NCI-H2107 treated with DMSO at 0.1 percent for 48 hours (cell line): ENCODE results near the gene PNMA5.
"Not testable (repeated sequence)": the region's sequence is repeated elsewhere in the genome, so short reads cannot be mapped to it uniquely, and the experiment has no call there.

Experiments used
- DNase-seq: peaks from one replicate; lab custom pipeline; 2025; ENCODE audit not compliant: unreplicated experiment; lab: John Stamatoyannopoulos, UW

The PNMA5 gene

DNA sequence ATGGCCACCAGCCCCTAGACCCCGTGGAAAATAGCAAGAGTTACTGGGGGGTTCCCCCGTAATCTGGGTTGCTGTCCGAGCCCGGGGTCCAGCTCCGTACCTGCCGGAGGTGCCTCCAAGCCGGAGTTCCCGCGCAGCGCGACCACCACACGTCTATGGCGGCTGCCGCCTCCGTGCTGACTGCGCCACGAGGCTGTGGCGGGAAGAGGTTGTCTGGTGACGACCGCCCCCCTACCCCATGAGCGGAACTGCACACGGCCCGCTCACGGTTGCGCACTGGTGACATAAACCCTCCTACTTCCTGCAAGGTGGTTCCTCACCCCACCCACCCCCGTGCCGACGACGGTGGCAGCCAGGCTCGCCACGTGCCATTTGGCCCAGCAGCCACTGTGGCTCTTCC, at the start of gene PNMA5:
PNMA5 (minus strand) TSS at position 184 of the 400 bp plus-strand sequence. CDS start 2,518 bp downstream, outside the sequence.
- no peak for DNase-seq

DNA sequence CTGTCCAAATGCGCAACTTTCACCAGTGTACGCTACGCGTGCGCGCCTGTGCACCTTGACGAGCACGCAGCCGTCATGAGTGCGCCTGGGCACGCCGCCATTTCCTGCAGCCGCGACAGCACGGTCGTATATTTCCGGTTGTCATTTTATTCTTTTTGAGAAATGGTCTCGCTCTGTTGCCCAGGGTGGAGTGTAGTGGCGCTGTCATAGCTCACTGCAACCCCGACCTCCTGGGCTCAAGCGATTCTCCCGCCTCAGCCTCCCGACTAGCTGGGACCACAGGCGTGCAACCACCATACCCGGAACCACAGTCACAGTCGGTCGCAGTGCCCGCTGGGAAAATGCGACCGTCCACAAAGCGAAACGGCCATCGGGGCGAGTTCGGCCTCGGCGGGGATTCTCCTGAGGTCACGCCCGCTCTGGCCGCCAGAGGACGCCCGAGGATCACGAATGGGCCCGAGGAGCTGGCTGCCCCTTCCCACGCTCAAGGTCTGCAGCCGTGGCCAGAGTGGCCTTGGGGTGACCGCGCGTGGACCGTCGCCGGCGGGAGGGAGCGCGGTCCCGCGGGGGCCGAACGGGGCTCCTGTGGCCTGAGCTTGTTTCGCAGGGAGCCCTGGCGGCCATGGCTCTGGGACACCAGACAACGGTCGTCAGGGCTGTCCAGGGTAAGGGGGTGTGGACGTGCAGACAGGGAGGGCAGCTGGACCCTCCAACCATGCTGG, 38.6 kb upstream of the PNMA5 start:
- DNase-seq, result peak; percentile 30

DNA sequence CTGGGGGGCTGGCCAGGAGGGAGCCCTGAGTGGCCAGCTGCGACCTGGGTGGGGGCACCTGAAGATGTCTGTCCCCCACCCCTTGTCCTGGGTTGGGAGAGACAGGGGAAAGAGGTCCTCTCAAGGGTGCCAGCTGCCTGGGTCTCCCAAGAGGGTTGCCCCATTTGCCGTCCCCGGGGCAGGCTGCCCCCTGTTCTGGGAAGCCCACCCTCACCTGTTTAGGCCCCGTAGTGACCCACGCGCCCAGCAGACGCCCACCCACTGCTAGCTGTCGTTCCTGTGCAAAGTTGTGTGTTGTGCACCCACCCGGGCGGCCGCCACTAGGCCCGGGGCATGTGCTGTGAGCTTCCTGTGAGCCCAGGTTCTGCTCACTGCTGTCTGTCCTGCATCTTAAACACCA, 36.9 kb upstream of the PNMA5 start:
- DNase-seq, result no peak

DNA sequence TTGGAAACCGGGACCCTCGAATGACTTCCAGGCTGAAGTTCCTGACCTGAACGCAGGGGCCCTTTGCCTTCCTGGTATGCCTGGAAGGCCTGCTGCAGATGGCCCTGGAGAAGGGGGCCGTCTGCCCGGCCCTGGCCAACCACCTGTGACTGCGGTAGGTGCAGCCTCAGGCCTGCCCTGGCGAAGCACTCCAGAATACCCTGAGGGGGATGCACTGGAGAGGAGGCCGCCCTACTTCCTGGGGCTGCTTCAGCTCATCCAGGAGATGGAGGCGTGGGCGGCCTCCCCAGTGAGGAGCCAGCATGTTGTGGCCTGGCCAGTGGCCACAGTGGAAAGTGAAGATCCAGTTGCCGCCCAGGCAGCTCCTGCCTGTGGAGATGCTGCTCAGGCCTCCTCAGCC, 36.0 kb upstream of the PNMA5 start:
- DNase-seq, result no peak

DNA sequence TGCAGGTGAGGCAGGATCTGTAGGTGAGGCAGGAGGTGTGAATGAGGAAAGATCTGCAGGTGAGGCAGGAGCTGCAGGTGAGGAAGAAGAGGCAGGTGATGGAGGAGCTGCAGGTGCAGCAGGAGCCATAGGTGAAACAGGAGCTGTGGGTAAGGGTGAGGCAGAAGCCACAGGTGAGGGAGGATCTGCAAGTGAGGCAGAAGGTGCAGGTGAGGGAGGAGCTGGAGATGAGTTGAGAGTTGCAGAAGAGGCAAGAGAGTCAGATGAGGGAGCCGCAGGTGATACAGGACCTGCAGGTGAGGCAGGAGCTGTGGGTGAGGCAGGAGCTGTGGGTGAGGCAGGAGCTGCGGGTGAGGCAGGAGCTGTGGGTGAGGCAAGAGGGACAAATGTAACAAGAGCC, 35.2 kb upstream of the PNMA5 start:
- DNase-seq, result peak; percentile 24

DNA sequence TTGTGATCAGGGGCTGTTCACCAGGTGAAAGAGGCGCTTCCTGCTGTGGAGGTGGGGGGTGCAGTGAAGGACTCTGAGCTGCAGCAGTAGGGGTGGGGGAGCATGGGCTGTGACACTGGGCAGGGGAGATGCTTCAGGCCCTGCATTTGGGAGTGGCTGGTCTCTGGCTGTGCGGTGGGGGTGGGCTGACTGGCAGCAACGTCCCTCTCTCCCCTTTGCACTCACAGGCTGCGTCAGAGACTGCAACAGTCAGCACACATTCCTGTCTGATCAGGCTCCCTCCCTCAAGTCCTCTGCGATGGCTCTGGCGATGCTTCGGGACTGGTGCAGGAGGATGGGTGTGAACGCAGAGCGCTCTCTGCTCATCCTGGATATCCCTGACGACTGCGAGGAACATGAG, 34.6 kb upstream of the PNMA5 start:
- not testable (repeated sequence) for DNase-seq

DNA sequence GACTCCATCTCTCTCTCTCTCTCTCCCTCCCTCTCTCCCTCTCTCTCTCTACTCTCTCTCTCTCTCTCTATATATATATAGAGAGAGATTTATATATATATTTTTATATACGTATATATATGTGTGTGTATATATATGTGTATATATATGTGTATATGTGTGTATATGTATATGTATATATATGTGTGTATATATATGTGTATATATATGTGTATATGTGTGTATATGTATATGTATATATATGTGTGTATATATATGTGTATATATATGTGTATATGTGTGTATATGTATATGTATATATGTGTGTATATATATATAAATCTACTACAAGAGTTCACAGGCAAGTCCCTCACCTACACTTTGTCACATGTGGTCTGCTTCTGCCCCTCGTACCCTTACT, 32.6 kb upstream of the PNMA5 start:
- DNase-seq, result not testable (repeated sequence)

DNA sequence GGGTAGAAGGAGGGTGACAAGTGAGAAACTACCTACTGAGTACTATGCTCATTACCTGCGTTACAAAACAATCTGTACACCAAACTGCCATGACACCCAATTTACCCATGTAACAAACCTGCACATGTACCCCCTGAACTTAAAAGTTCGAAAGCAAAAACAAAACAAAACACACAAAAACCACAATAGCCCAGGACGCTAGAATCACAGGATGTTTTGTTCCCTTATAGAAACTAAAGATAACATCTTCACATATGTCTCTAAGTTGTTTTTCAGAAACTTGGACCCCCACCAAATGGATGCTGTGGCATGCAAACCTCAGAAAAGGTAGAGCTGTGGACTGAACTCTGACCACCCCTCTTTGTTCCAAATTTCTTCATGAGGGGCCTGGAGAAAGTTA, 25.2 kb upstream of the PNMA5 start:
- DNase-seq, result no peak

DNA sequence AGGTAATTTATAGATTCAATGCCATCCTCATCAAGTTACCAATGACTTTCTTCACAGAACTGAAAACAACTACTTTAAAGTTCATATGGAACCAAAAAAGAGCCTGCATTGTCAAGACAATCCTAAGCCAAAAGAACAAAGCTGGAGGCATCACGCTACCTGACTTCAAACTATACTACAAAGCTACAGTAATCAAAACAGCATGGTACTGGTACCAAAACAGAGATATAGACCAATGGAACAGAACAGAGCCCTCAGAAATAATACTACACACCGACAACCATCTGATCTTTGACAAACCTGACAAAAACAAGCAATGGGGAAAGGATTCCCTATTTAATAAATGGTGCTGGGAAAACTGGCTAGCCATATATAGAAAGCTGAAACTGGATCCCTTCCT, 23.3 kb upstream of the PNMA5 start:
- not testable (repeated sequence) for DNase-seq

DNA sequence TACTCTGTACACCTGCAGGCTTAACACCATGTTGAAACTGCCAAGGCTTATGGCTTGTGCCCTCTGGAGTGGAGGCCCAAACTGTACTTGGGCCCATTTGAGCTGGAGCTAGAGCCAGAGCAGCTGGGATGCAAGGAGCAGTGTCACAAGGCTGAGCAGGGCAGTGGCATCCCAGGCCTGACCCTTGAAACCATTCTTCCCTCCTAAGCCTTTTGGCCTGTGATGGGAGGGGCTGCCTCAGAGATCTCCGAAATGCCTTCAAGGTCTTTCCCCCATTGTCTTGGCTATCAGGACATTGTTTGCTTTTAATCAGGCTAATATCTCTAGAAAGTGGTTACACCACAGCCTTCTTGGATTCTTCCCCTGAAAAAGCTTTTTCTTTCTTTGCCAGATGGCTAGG, 10.9 kb upstream of the PNMA5 start:
- no peak for DNase-seq

DNA sequence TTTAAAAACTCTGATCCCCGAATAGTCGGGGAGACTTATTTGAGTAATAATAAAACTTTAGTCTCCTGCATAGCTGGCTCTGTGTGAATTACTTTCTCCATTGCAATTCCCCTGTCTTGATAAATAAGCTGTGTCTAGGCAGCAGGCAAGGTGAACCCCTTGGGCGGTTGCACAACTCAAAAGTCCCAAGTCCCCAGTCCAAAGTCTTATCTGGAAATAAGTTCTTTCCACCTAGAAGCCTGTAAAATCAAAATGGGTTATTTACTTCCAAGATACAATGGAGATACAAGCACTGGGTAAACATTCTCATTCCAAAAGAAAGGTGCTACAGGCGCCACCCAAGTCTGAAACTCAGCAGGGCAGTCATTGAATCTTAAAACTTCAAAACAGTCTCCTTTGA, 10.1 kb upstream of the PNMA5 start:
- DNase-seq, result no peak

DNA sequence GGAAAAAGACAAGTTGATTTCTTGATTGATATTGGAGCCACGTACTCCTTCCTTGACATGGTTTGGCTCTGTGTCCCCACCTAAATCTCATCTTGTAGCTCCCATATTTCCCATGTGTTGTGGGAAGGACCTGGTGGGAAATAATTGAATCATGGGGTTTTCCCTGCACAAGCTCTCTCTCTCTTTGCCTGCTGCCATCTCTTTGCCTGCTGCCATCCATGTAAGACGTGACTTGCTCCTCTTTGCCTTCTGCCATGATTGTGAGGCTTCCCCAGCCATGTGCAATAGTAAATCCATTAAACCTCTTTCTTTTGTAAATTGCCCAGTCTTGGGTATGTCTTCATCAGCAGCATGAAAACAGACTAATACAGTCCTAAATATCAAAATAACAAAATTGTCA, 8.3 kb upstream of the PNMA5 start:
- not testable (repeated sequence) for DNase-seq

DNA sequence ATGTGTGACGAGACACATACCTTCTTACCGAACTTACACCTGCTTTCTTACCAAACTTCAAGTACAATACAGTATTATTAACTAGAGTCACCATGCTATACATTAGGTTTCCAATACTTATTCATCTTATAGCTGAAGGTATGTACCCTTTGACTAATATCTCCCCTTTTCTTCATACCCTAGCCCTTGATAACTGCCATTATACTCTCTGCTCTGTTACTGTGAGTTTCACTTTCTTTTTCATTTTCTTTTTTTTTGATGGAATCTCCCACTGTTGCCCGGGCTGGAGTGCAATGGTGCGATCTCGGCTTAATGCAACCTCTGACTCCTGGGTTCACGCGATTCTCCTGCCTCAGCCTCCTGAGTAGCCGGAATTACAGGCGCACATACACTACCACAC, 3.4 kb upstream of the PNMA5 start:
- no peak for DNase-seq

DNA sequence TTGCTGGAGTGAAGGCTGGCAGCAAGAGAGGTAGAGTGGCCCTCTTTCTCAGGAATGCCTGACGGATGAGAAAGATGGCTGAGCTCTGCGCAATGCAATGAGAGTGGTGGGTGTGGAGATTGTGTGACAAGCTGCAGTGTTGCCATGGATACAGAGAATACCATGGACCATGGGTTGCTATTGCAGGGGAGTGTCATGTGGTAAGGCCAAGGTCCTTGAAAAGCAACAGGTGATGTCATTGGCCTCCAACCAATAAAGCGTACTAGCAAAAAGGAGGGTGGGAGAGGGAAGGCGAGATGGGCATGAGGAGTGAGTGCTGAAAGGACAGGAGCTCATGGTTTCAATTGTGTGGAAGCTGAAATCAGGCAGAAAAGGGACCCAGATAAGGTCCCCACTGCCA, 1.8 kb downstream of the PNMA5 start:
- peak; percentile 54 for DNase-seq

DNA sequence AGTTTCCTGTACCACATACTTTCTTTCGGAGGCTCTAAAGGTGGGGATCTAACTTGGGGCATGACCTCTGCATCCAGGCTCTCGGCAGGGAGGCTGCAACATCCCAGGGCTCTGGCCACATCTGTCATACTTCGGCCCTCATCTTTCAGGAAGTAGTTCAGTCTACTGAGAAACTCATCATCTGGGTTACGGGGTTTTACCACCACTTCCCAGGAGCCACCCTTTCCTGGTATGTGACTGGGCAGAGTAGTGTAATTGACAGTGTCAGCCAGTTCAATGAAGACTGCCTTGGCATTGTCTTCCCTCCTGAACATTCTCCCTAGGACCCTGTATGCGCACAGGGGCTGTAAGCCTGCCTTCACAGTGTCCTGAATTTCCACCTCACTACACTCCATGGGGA, 2.8 kb downstream of the PNMA5 start:
- no peak for DNase-seq

DNA sequence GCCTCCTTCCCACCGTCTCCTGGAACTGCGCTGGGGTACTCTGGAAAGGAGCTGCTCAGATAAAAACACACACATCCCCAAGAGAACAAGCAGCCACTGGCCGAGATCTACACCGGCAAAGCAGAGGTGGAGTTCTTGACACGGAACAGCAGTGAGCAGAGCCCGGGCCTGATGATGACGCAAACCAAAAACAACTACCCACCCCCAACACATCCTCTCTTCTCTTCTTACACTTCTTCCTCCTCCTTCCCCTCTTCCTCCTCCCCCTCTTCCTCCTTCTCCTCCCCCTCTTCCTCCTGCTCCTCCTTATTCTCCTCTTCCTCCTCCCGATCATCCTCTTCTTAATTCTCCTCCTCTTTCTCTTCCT, 4.6 kb downstream of the PNMA5 start:
- no peak for DNase-seq

DNA sequence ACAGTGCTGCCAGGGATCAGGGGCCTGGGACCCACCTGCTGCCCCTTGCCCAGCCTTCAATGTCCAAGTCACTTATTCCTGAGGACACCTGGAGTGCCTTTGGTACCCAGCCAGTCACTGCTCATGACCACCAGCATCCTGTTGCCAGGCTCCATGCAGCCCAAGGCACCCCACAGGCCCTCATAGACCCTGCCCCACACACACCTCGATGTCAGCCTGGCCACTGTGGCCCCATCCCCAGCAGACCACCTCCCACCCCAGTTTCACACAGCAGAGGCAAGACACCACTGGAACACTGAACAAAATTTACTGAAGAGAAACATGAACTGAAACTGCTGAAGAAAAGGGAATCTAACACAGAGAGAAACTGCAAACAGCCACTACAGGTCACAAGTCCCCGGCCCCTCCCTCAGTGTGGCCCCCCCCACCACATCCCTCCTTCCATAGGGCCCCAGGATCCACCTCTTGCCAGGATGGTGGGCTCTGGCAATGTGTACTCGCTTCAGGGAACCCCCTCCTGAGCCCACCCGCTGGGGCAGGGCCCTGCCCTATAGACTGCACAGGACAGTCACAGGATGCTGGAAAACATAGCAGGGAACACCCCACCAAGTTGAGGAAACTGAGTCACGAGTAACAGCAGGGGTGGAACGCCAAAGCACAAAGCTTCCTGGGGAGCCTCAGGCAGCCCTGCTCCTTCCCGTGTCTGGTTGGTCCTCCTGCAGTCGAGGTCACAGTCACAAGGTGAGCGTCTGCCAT, 5.2 kb downstream of the PNMA5 start:
- no peak for DNase-seq

DNA sequence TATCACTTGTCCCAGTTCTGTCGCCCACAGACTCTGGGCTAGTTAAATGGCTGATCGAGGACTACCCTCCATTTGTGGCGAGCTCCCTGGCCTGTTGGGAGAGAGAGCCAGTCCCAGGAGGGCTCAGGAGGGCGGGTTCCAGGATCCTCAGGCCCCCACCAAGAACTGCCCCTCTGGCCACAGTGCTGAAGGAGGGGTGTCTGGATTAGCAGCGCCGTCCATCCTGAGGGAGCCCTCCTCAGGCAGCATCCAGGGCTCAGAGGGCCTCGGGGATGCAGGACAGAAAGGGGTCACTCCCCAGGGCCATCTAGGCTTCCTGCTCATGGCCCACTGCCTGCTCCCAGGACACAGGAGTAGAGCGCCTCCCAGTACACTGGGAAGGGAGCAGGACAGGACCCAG, 6.1 kb downstream of the PNMA5 start:
- no peak for DNase-seq

DNA sequence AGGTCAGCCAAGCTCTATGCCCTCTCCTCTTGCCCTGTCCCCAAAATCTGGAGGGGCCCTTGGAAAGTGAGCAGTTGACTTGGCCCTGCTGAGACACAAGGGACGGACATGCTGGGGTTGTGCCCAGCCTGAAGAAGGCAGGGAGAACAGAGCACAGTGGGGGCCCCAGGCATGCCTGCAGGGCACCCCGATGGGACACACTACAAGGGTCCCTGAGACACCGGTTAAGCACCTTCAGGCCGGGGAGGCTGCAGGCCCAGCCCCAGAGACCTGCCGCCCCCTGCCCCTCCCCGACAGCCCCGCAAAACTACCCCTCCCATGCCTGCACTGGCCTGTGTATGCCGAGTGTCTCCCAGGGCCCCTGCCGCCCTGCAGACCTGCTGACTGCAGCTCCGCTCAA, 6.8 kb downstream of the PNMA5 start:
- DNase-seq, result not testable (repeated sequence)

DNA sequence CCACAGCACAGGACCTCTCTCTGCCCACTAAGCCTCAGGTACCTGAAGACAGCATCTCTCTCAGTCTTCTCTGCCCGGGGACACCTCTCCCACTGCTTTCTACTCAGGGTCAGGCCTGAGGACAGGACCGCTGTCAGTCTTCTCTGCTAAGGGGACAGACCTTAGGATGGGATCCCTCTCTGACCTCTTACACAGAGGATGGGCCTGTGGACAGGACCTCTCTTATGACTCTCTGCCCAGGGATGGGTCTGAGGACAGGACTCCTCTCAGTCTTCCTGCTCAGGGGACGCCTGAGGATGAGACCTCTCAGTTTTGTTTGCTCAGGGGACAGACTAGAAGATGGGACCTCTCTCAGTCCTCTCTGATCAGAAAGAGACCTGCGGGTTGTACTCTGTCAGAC, 8.5 kb downstream of the PNMA5 start:
- DNase-seq, result not testable (repeated sequence)

DNA sequence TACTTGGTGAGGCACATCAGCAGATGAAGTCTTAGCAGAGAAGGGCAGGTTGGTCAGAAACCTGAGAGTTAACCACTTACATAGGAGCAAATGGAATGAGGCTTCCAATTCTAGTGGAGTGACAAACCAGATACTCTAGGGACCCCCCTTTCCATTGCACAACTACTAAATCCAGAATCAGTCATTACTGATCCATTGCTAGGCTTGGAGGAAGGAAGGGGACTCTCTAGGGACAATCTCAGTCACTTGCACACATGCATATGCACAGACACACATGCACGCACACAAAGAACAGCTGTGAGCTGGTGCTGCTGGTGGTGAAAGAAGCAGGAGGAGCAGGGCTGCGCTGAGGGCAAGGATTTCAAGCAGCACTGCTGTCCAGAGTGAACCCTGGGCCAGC, 25.7 kb downstream of the PNMA5 start:
- DNase-seq, result no peak

DNA sequence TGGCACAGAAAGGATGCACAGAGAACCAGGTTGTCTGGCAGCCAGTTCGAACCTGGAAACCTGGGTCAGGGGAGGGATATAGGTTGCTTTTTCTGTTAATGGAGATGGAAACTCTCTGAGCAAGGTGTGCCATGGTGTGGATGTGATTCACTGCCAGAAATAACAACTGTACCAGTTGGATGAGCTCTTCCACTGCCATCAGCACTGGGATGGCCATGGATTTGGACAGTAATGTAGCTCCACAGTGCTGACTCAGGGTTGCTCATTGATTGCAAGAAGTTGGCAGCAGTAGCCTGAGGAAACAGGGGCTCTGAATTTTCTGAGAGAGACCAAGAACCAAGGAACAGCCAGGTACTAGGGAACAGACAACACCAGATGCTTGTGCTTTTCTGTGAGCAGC, 33.8 kb downstream of the PNMA5 start:
- DNase-seq, result no peak

DNA sequence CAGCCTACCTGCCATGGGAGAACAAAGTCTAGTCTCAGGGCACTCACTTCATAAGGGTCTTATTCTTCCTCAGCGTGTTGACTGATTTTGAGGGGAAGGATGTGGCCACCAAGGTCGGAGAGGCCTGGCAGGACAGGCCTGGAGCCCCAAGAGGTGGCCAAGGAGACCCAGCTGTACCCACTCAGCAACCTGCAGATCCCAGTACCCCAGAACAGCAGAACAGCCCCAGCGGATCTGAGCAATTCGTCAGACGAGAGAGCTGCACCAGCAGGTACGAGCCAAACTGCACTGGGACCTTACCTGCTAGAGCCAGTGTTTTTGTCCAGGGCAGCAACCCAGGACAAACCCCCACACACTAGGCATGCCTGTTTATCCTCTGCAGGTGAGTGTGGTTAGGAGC, 34.3 kb downstream of the PNMA5 start:
- DNase-seq, result no peak
